Breast epithelium (tissue), 4 donors: Measurements from ENCODE around the gene OR1J1. TPM values are rescaled to one million over a fixed set of nuclear protein-coding genes. Genes with fewer than 3 reads are reported as not detected.

Experiments
- DNase-seq, 2 donors: peaks; one replicate each; pipeline ENCODE4 v3.0.0-alpha.2; 2019; ENCODE audit warnings: low spot score in 2 of 2
- H3K27ac ChIP-seq, 2 donors: fragments of 200-600 bp; sonication (generic) in 1 of 2; one replicate each; pipeline ENCODE4 v1.5.1; 2016 to 2019; ENCODE audit warnings: mild to moderate bottlenecking in 1 of 2
- H3K27me3 ChIP-seq, 2 donors: fragments of 200-600 bp; sonication (generic) in 1 of 2; one replicate each; pipeline versions ENCODE4 v1.5.1 to v1.6.0; 2017 to 2019; ENCODE audit warnings: control low read depth in 1 of 2, mild to moderate bottlenecking in 1 of 2
- H3K36me3 ChIP-seq: fragments of 200-600 bp; one replicate; pipeline ENCODE4 v1.5.1; 2019
- H3K4me1 ChIP-seq, 2 donors: fragments of 200-600 bp; sonication (generic); one replicate each; pipeline ENCODE4 v1.5.1; 2016 to 2019; ENCODE audit warnings: control low read depth in 1 of 2
- H3K4me3 ChIP-seq, 3 donors: fragments of 200-600 bp; sonication (generic); 1 replicate in 2 of 3; 2 replicates in 1 of 3; pipeline ENCODE4 v1.5.1; 2016 to 2019; ENCODE audit warnings: mild to moderate bottlenecking in 3 of 3, moderate library complexity in 2 of 3
- H3K9me3 ChIP-seq, 2 donors: fragments of 200-600 bp; sonication (generic) in 1 of 2; one replicate each; pipeline ENCODE4 v1.5.1; 2016 to 2019; ENCODE audit warnings: control low read depth in 1 of 2
- POLR2A ChIP-seq: fragments of 450-650 bp; IDR thresholded peaks from one replicate; pipeline ENCODE4 v1.6.1; 2016; ENCODE audit warnings: antibody characterized with exemption, mild to moderate bottlenecking, moderate library complexity
- POLR2AphosphoS5 ChIP-seq, 3 donors: sonication (generic); formaldehyde crosslinking; IDR thresholded peaks; one replicate each; pipeline ENCODE4 v1.6.1; 2017; ENCODE audit warnings: antibody characterized with exemption in 3 of 3
- intact Hi-C: fragments of 100-400 bp; cut with DNase I; formaldehyde crosslinking; loops from one replicate; pipeline ENCODE4 v1.15.1; 2023; ENCODE audit warnings: low total_unique reads
- total RNA-seq, 3 donors: library from RNA; depleted of rRNA; stranded (reverse); fragments of >200 nt; gene quantifications; one replicate each; pipeline ENCODE4 v1.1.0, GENCODE V29; 2016
- TF ChIP-seq, protein P1 (sequence below), 3 donors: fragments of 450-650 bp; IDR thresholded peaks; one replicate each; pipeline ENCODE4 v1.5.1; 2016 to 2017; ENCODE audit warnings: antibody characterized with exemption in 3 of 3, mild to moderate bottlenecking in 3 of 3, moderate library complexity in 3 of 3

OR1J1 gene
- total RNA-seq, 3 donors from 2014 or later: not detected

DNA sequence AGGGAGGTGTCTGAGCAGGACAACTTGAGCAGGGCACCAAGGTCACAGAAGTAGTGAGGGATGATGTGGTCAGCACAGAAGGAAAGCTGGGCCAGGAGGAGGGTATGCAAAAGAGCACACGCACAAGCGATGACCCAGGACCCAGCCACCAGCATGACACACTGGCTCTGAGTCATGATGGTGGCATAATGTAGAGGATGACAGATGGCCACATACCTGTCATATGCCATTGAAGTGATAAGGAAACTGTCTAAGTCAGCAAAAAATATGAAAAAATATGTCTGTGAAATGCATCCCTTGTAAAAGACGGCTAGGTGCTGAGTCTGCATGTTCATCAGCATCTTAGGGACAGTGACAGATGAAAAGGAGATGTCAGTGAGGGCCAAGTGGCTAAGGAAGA is 380 bp downstream of the OR1J1 start:
- Histone ChIP-seq H3K27ac (no peak overlapping the region), H3K9me3 (no peaks in the 10 kb centered on the region), H3K27me3 (no peaks in the 10 kb centered on the region), H3K4me1 (no peaks in the 10 kb centered on the region), H3K4me3 (no peak overlapping the region), H3K36me3 (no peaks in the 10 kb centered on the region)
- no peak for TF ChIP-seq POLR2A
- TF ChIP-seq POLR2AphosphoS5 (IDR thresholded peaks at IDR 0.05): no peak
- TF ChIP-seq, protein P1, sequence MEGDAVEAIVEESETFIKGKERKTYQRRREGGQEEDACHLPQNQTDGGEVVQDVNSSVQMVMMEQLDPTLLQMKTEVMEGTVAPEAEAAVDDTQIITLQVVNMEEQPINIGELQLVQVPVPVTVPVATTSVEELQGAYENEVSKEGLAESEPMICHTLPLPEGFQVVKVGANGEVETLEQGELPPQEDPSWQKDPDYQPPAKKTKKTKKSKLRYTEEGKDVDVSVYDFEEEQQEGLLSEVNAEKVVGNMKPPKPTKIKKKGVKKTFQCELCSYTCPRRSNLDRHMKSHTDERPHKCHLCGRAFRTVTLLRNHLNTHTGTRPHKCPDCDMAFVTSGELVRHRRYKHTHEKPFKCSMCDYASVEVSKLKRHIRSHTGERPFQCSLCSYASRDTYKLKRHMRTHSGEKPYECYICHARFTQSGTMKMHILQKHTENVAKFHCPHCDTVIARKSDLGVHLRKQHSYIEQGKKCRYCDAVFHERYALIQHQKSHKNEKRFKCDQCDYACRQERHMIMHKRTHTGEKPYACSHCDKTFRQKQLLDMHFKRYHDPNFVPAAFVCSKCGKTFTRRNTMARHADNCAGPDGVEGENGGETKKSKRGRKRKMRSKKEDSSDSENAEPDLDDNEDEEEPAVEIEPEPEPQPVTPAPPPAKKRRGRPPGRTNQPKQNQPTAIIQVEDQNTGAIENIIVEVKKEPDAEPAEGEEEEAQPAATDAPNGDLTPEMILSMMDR (IDR thresholded peaks at IDR 0.05): no peak
- DNase-seq: no peak
- intact Hi-C loops: no loop called here

DNA sequence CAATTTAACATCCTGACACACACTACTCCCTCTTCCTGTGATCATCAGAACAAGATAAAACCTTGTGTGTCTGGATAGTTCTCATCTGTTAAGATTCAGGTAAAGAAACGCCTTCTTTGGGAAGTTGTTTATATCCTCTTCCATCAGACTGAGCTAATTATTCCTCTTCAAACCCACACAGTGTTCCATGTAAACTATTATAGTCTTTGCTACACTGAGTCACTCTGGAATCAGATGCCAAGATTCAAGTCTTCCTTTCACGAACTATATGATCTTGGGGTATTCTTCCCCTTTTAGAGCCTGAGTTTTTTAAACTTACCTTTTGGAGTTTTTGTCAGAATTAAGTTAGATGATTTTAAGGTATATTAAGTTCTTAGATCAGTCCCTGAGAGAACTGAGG is 2.0 kb downstream of the OR1J1 start:
- intact Hi-C loops: no loop called here
- no peaks in the 10 kb centered on the region for H3K4me1 ChIP-seq
- no peaks in the 10 kb centered on the region for H3K36me3 ChIP-seq
- H3K9me3 ChIP-seq: no peaks in the 10 kb centered on the region
- no peak for DNase-seq
- no peak overlapping the region for H3K4me3 ChIP-seq
- H3K27ac ChIP-seq: no peak overlapping the region
- TF ChIP-seq POLR2A (no peak), POLR2AphosphoS5 (IDR thresholded peaks at IDR 0.05) (no peak)
- TF ChIP-seq, protein P1 (IDR thresholded peaks at IDR 0.05): no peak
- no peaks in the 10 kb centered on the region for H3K27me3 ChIP-seq

DNA sequence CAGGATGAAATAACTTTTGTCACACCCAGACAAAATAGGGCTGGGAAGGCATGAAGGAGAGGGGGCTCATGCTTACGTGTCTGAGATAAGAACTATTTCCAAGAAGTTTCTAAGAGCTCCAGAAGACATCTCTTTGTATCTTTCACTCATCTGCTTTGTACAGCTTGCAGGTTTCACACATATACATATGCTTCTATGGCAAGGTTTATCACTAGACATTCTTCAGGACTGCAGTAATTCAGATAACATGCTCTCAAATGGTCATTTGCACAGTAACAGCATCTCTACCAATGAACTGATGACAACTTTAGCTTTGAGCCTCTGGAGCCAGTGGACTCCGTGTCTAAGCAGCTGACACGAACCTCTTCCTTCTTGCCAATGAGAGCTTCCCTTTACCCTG is 3.2 kb downstream of the OR1J1 start:
- Histone ChIP-seq H3K27me3 (no peaks in the 10 kb centered on the region), H3K4me1 (no peaks in the 10 kb centered on the region), H3K4me3 (no peak overlapping the region), H3K27ac (no peak overlapping the region), H3K36me3 (no peaks in the 10 kb centered on the region), H3K9me3 (no peaks in the 10 kb centered on the region)
- intact Hi-C loops: loop anchor here (5.0 kb wide), 1 partner anchor 1998 kb away; no protein-coding TSS in a partner anchor
- TF ChIP-seq, protein P1 (IDR thresholded peaks at IDR 0.05): no peak
- TF ChIP-seq POLR2AphosphoS5 (IDR thresholded peaks at IDR 0.05) (no peak), POLR2A (no peak)
- no peak for DNase-seq

DNA sequence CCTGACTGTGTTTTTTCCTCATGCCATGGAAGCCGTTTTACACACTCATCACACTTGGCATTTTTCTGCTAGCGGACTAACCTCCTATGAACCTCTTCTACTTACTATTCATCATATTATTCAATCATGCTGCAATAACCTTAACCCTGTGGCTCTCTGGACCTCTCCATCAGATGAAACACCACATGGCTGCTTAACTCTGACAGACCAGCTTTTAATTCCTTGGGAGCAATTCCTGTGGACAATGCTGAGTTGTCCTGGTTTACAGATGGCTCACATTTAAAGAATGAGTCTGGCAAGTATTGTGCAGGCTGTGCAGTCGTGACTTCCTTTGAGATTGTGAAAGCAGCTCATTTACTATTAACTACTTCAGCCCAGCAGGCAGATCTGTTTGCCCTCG is 9.0 kb downstream of the OR1J1 start:
- Histone ChIP-seq H3K9me3 (no peaks in the 10 kb centered on the region), H3K27me3 (no peaks in the 10 kb centered on the region), H3K36me3 (no peaks in the 10 kb centered on the region), H3K27ac (no peak overlapping the region), H3K4me3 (no peak overlapping the region), H3K4me1 (no peaks in the 10 kb centered on the region)
- intact Hi-C loops: no loop called here
- TF ChIP-seq POLR2A (no peak), POLR2AphosphoS5 (IDR thresholded peaks at IDR 0.05) (no peak)
- TF ChIP-seq, protein P1 (IDR thresholded peaks at IDR 0.05): no peak
- DNase-seq: no peak

- intact Hi-C loops: no loop called here
- no peaks in the 10 kb centered on the region for H3K27me3 ChIP-seq
- H3K4me1 ChIP-seq: no peaks in the 10 kb centered on the region
- DNase-seq: no peak
- H3K9me3 ChIP-seq: no peaks in the 10 kb centered on the region
- TF ChIP-seq, protein P1 (IDR thresholded peaks at IDR 0.05): no peak
- TF ChIP-seq POLR2A (no peak), POLR2AphosphoS5 (IDR thresholded peaks at IDR 0.05) (no peak)
- H3K27ac ChIP-seq: no peak overlapping the region
- no peak overlapping the region for H3K4me3 ChIP-seq
- H3K36me3 ChIP-seq: no peaks in the 10 kb centered on the region
Observed at GRCh38 chr9:122466456-122466855, 11.3 kb downstream of the OR1J1 start.
